ENCODE results near the gene STAT4. TPM values are rescaled to one million over a fixed set of nuclear protein-coding genes. Genes with fewer than 3 reads are reported as not detected.
A peak's percentile ranks its signal among the peaks of the same experiment; 100 is the strongest.

Gene STAT4
- total RNA-seq, 4 donors from 2014 or later: 3.1 to 9.1 TPM; not detected in 2

GRCh38 chr2:191178806-191179514, 28.2 kb upstream of the STAT4 start:
- no peak for TF ChIP-seq POLR2AphosphoS5 (IDR thresholded peaks at IDR 0.05)
- no peak for TF ChIP-seq POLR2A (IDR thresholded peaks at IDR 0.05)
- no peak for TF ChIP-seq EP300 (IDR thresholded peaks at IDR 0.05; ENCODE audit: low read depth)
- TF ChIP-seq CTCF (IDR thresholded peaks at IDR 0.05): no peak
- DNase-seq: no peak
- peak overlapping the region; percentile 21 to 66 (median 51) for H3K27ac ChIP-seq
- H3K36me3 ChIP-seq: no peaks in the 10 kb centered on the region
- no peaks in the 10 kb centered on the region for H3K27me3 ChIP-seq
- peaks cover 3 to 35% (median 18%) of the 10 kb centered on the region in 4 donors for H3K4me1 ChIP-seq
- H3K4me3 ChIP-seq: no peak overlapping the region
- in situ Hi-C loops (cut with MboI; ENCODE audit: low pct_ligation_motif_present in 1 of 4, low pct_unique_long_range_greater_than_20kb in 1 of 4, low sequenced_read_pairs in 3 of 4) (loop anchor here in 1 of 4 donors (10.0 kb wide), 1 partner anchor 326 kb away; no protein-coding TSS in a partner anchor), intact Hi-C loops (cut with DNase I; ENCODE audit: low total_unique reads) (no loop called here)
- no peaks in the 10 kb centered on the region for H3K9me3 ChIP-seq
- 63 to 80% methylated on average over 3 to 8 of the region's 8 CpGs for WGBS, 2 donors (ENCODE audit: low coverage in 1 of 2)

- no peak for TF ChIP-seq POLR2A (IDR thresholded peaks at IDR 0.05)
- TF ChIP-seq EP300 (IDR thresholded peaks at IDR 0.05; ENCODE audit: low read depth): no peak
- no peak for TF ChIP-seq POLR2AphosphoS5 (IDR thresholded peaks at IDR 0.05)
- TF ChIP-seq CTCF (IDR thresholded peaks at IDR 0.05): no peak
- intact Hi-C loops (cut with DNase I; ENCODE audit: low total_unique reads) (no loop called here), in situ Hi-C loops (cut with MboI; ENCODE audit: low pct_ligation_motif_present in 1 of 4, low pct_unique_long_range_greater_than_20kb in 1 of 4, low sequenced_read_pairs in 3 of 4) (loop anchor here in 1 of 4 donors (10.0 kb wide), 1 partner anchor 327 kb away; no protein-coding TSS in a partner anchor)
- no peaks in the 10 kb centered on the region for H3K27me3 ChIP-seq
- no peak overlapping the region for H3K4me3 ChIP-seq
- WGBS, 2 donors (ENCODE audit: low coverage in 1 of 2): 50 to 64% methylated on average over 2 of the region's 2 CpGs
- H3K36me3 ChIP-seq: no peaks in the 10 kb centered on the region
- peak overlapping the region; percentile 40 to 66 (median 60) for H3K27ac ChIP-seq
- DNase-seq: no peak
- no peaks in the 10 kb centered on the region for H3K9me3 ChIP-seq
- H3K4me1 ChIP-seq: peaks cover 3 to 35% (median 16%) of the 10 kb centered on the region in 4 donors
Measured at GRCh38 chr2:191177751-191178736, 27.2 kb upstream of the STAT4 start.

GRCh38 chr2:191176801-191177438, 26.1 kb upstream of the STAT4 start:
- TF ChIP-seq CTCF (IDR thresholded peaks at IDR 0.05): peak in 2 of 5 experiments; percentile 32 to 45
- no peak for TF ChIP-seq EP300 (IDR thresholded peaks at IDR 0.05; ENCODE audit: low read depth)
- in situ Hi-C loops (cut with MboI; ENCODE audit: low pct_ligation_motif_present in 1 of 4, low pct_unique_long_range_greater_than_20kb in 1 of 4, low sequenced_read_pairs in 3 of 4): loop anchor here in 1 of 4 donors (10.0 kb wide), 1 partner anchor 328 kb away; no protein-coding TSS in a partner anchor
- Histone ChIP-seq H3K36me3 (no peaks in the 10 kb centered on the region), H3K27me3 (no peaks in the 10 kb centered on the region), H3K4me1 (peaks cover 3 to 40% (median 16%) of the 10 kb centered on the region in 4 donors), H3K9me3 (no peaks in the 10 kb centered on the region), H3K27ac (peak overlapping the region; percentile 40 to 66 (median 60)), H3K4me3 (no peak overlapping the region)
- 14 to 27% methylated on average over 1 to 2 of the region's 2 CpGs for WGBS, 2 donors (ENCODE audit: low coverage in 1 of 2)
- peak; percentile 24 for DNase-seq
- intact Hi-C loops (cut with DNase I; ENCODE audit: low total_unique reads): no loop called here

Data from transverse colon (tissue), 4 donors.